ENCODE measurements around the gene SEMA6B. TPM values are rescaled to one million over a fixed set of nuclear protein-coding genes. Genes with fewer than 3 reads are reported as not detected.

The SEMA6B gene
- total RNA-seq, 1 experiment from 2014 or later: 38.4 TPM

- H2AFZ ChIP-seq (ENCODE audit: low read length): no peak overlapping the region
- H2BK5ac ChIP-seq (ENCODE audit: insufficient read length, low read length): no peak overlapping the region
- H4K91ac ChIP-seq (ENCODE audit: insufficient read length, low read depth, low read length): no peak overlapping the region
- H4K5ac ChIP-seq (ENCODE audit: insufficient read length, low read depth, low read length): no peak overlapping the region
- no peaks in the 10 kb centered on the region; a peak in 1 of 5 replicates for H3K9me3 Mint-ChIP-seq
- no peak overlapping the region for H2AK5ac ChIP-seq (ENCODE audit: insufficient read length, low read length)
- no peak overlapping the region for H3K4me2 ChIP-seq (ENCODE audit: insufficient read depth, insufficient read length, low read length)
- H3K27me3 Mint-ChIP-seq (ENCODE audit: low read depth): peaks cover 2% of the 10 kb centered on the region
- TF ChIP-seq, protein P1, sequence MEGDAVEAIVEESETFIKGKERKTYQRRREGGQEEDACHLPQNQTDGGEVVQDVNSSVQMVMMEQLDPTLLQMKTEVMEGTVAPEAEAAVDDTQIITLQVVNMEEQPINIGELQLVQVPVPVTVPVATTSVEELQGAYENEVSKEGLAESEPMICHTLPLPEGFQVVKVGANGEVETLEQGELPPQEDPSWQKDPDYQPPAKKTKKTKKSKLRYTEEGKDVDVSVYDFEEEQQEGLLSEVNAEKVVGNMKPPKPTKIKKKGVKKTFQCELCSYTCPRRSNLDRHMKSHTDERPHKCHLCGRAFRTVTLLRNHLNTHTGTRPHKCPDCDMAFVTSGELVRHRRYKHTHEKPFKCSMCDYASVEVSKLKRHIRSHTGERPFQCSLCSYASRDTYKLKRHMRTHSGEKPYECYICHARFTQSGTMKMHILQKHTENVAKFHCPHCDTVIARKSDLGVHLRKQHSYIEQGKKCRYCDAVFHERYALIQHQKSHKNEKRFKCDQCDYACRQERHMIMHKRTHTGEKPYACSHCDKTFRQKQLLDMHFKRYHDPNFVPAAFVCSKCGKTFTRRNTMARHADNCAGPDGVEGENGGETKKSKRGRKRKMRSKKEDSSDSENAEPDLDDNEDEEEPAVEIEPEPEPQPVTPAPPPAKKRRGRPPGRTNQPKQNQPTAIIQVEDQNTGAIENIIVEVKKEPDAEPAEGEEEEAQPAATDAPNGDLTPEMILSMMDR (conservative IDR thresholded peaks at IDR 0.05): no peak
- peaks cover 38 to 80% (median 63%) of the 10 kb centered on the region in 3 experiments for H3K36me3 Mint-ChIP-seq (ENCODE audit: insufficient read depth in 1 of 3, low read depth in 3 of 3)
- H3K56ac ChIP-seq (ENCODE audit: insufficient read length, low read depth, low read length): no peak overlapping the region
- no peak overlapping the region for H3T11ph ChIP-seq (ENCODE audit: low read length)
- no peak overlapping the region for H3K18ac ChIP-seq (ENCODE audit: insufficient read length, low read depth, low read length)
- WGBS (ENCODE audit: extremely low coverage, insufficient read length, low lambda C conversion rate): no CpG with 5 or more reads among the region's 18 CpGs
- no peak overlapping the region for H3K27ac Mint-ChIP-seq
- H3K4me1 ChIP-seq (ENCODE audit: insufficient read depth, low read length): no peaks in the 10 kb centered on the region; the same call in 1 of the 2 replicates
- no peaks in the 10 kb centered on the region for H3K79me1 ChIP-seq (ENCODE audit: insufficient read depth, low read depth, low read length, poor library complexity, severe bottlenecking)
- H2BK15ac ChIP-seq (ENCODE audit: low read depth, low read length): no peak overlapping the region
- no peaks in the 10 kb centered on the region for H3K23me2 ChIP-seq (ENCODE audit: insufficient read length, low read depth, low read length, poor library complexity, severe bottlenecking)
- H4K8ac ChIP-seq (replicated peaks; ENCODE audit: insufficient read length, low read depth, low read length): no peak overlapping the region
- H3K27me3 ChIP-seq (ENCODE audit: insufficient read depth, low read length): no peaks in the 10 kb centered on the region
- no peak overlapping the region for H2BK120ac ChIP-seq (ENCODE audit: low read depth, low read length, poor library complexity, severe bottlenecking)
- no peak overlapping the region for H3K9ac ChIP-seq (ENCODE audit: extremely low read depth, insufficient read length, low read length)
- H2BK12ac ChIP-seq (ENCODE audit: insufficient read length, low read depth, low read length): no peak overlapping the region
- H3K4ac ChIP-seq (ENCODE audit: low read depth, low read length): no peak overlapping the region
- no peak for DNase-seq
- H3K27ac ChIP-seq (ENCODE audit: insufficient read length, low read depth, low read length): no peak overlapping the region
- peaks cover 8 to 14% of the 10 kb centered on the region in 2 experiments for H3K4me1 Mint-ChIP-seq
- H3K79me2 ChIP-seq (ENCODE audit: insufficient read depth, low read length): no peaks in the 10 kb centered on the region
- H2BK20ac ChIP-seq (ENCODE audit: low read depth, low read length, poor library complexity, severe bottlenecking): no peak overlapping the region
- no peak overlapping the region for H3K4me3 Mint-ChIP-seq
- H3K14ac ChIP-seq (ENCODE audit: insufficient read depth, low read length): no peak overlapping the region
- no peaks in the 10 kb centered on the region for H3K9me3 ChIP-seq (ENCODE audit: control insufficient read depth, low read depth, low read length)
- peaks cover 9% of the 10 kb centered on the region for H4K20me1 ChIP-seq (ENCODE audit: control insufficient read depth, insufficient read depth, insufficient read length)
- H3K23ac ChIP-seq (ENCODE audit: insufficient read length, low read depth, low read length): no peak overlapping the region
These were observed 7.0 kb downstream of the SEMA6B start for GRCh38 chr19:4552525-4552819.

Data from H9 (cell line).